IMR-90 (cell line): ENCODE data around the gene ZMIZ2.

ENCODE experiments used
- BHLHE40 ChIP-seq: fragments of 150-350 bp; IDR thresholded peaks from 2 replicates; pipeline ENCODE4 v1.6.1; 2016; ENCODE audit warnings: mild to moderate bottlenecking, low read depth, low read length
- CEBPB ChIP-seq: IDR thresholded peaks from 2 replicates; pipeline ENCODE4 v1.6.1; 2012; ENCODE audit warnings: low read depth, low read length, improper control_type of control experiment
- CHD1 ChIP-seq: IDR thresholded peaks from 2 replicates; pipeline ENCODE4 v1.6.1; 2012; ENCODE audit warnings: low read depth, low read length, improper control_type of control experiment
- CTCF ChIP-seq: conservative IDR thresholded peaks from 2 replicates; pipeline ENCODE4 v1.5.1; 2012; ENCODE audit warnings: mild to moderate bottlenecking, low read depth, low read length, improper control_type of control experiment
- FOS ChIP-seq: fragments of 150-350 bp; IDR thresholded peaks from 2 replicates; pipeline ENCODE4 v1.6.1; 2016; ENCODE audit warnings: low read depth, low read length
- MAFK ChIP-seq: IDR thresholded peaks from 2 replicates; pipeline ENCODE4 v1.6.1; 2012; ENCODE audit warnings: low read depth, low read length, improper control_type of control experiment
- MAZ ChIP-seq: IDR thresholded peaks from 2 replicates; pipeline ENCODE4 v1.6.1; 2012; ENCODE audit warnings: low read depth, mild to moderate bottlenecking, low read length, improper control_type of control experiment, moderate library complexity, borderline replicate concordance
- MXI1 ChIP-seq: IDR thresholded peaks from 2 replicates; pipeline ENCODE4 v1.6.1; 2012; ENCODE audit warnings: low read depth, mild to moderate bottlenecking, low read length, moderate library complexity, borderline replicate concordance
- POLR2A ChIP-seq: IDR thresholded peaks from 2 replicates; pipeline ENCODE4 v1.6.1; 2012; ENCODE audit warnings: mild to moderate bottlenecking, low read depth, low read length
- RAD21 ChIP-seq: IDR thresholded peaks from 2 replicates; pipeline ENCODE4 v1.6.1; 2012; ENCODE audit warnings: low read length, improper control_type of control experiment
- RFX5 ChIP-seq: IDR thresholded peaks from 2 replicates; pipeline ENCODE4 v1.8.0; 2012; ENCODE audit warnings: low read depth, mild to moderate bottlenecking, low read length, moderate library complexity
- SMC3 ChIP-seq: fragments of 150-350 bp; IDR thresholded peaks from 2 replicates; pipeline ENCODE4 v1.6.1; 2016; ENCODE audit warnings: low read depth, mild to moderate bottlenecking, antibody characterized with exemption, low read length, moderate library complexity
- USF2 ChIP-seq: fragments of 150-350 bp; IDR thresholded peaks from 2 replicates; pipeline ENCODE4 v1.6.1; 2017; ENCODE audit warnings: mild to moderate bottlenecking, antibody characterized with exemption, low read length, low read depth

GRCh38 chr7:44703921-44704320, 44.7 kb upstream of the ZMIZ2 start:
- no peak for TF ChIP-seq CTCF
- TF ChIP-seq POLR2A, result no peak
- no peak for TF ChIP-seq RFX5
- TF ChIP-seq SMC3, result no peak
- no peak for TF ChIP-seq BHLHE40
- no peak for TF ChIP-seq RAD21
- TF ChIP-seq FOS, result no peak
- TF ChIP-seq MXI1, result no peak
- TF ChIP-seq MAFK, result no peak
- no peak for TF ChIP-seq USF2
- TF ChIP-seq CHD1, result no peak
- TF ChIP-seq CEBPB, result no peak
- TF ChIP-seq MAZ, result no peak
